ENCODE measurements around the gene JPH3.
A peak's percentile ranks its signal among the peaks of the same experiment; 100 is the strongest.

JPH3 gene

GRCh38 chr16:87648236-87648635 lies 45.9 kb downstream of the JPH3 start:
- H3K27ac ChIP-seq (ENCODE audit: low read length), result no peak overlapping the region
- peaks cover 7% of the 10 kb centered on the region; the same call in 1 of the 2 replicates for H3K36me3 ChIP-seq (ENCODE audit: insufficient read depth, low read depth, low read length)
- H3K9ac ChIP-seq (ENCODE audit: low read depth, low read length), result no peak overlapping the region
- H3K4me1 ChIP-seq (ENCODE audit: insufficient read depth, low read length), result no peaks in the 10 kb centered on the region
- no peak overlapping the region for H3K4me3 ChIP-seq (ENCODE audit: low read length)
- H3K9me3 ChIP-seq (ENCODE audit: insufficient read depth, low read depth, low read length), result no peaks in the 10 kb centered on the region
- H3K27me3 ChIP-seq (ENCODE audit: insufficient read depth, low read length), result no peaks in the 10 kb centered on the region

DNA sequence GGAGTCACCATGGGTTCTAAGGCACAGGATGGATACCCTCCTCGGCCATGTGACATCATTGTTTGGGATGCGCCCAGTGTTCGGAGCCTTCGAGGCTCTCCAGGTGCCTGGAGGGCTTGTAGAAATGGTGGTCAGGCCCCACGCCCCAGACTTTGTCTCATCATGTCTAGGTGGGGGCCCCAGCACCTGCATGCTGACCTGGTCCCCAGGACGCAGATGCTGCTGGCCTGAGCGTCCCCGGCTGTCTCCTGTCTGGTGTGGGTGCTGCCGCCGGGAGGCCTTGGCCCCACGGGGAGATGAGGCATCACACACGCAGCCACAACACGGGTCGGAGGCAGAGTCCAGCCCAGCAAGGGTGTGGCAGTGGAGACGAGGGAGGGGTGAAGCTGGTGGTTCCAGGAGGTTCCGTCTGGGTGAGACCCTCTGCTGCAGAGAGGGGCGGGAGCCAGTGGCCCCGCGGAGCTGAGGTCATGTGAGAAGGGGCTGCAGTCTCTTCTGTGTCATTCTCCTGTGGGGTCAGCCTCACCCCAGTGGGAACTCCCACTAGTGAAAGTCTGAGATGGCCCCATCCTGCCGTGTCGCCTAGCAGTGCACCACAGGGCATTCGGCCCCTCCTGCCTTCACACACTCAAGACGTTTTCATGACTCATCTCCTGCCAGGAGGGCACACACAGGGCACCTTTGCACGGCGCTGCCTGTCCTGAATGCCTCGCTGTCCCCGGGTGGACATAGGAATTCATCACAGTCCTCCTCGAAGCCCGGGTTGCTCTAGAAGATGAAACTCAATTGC lies 46.6 kb downstream of the JPH3 start:
- H3K4me1 ChIP-seq (ENCODE audit: insufficient read depth, low read length), result no peaks in the 10 kb centered on the region
- H3K27ac ChIP-seq (ENCODE audit: low read length), result no peak overlapping the region
- no peaks in the 10 kb centered on the region for H3K9me3 ChIP-seq (ENCODE audit: insufficient read depth, low read depth, low read length)
- H3K27me3 ChIP-seq (ENCODE audit: insufficient read depth, low read length), result no peaks in the 10 kb centered on the region
- no peak overlapping the region for H3K9ac ChIP-seq (ENCODE audit: low read depth, low read length)
- peaks cover 7% of the 10 kb centered on the region; the same call in 1 of the 2 replicates for H3K36me3 ChIP-seq (ENCODE audit: insufficient read depth, low read depth, low read length)
- no peak overlapping the region for H3K4me3 ChIP-seq (ENCODE audit: low read length)

DNA sequence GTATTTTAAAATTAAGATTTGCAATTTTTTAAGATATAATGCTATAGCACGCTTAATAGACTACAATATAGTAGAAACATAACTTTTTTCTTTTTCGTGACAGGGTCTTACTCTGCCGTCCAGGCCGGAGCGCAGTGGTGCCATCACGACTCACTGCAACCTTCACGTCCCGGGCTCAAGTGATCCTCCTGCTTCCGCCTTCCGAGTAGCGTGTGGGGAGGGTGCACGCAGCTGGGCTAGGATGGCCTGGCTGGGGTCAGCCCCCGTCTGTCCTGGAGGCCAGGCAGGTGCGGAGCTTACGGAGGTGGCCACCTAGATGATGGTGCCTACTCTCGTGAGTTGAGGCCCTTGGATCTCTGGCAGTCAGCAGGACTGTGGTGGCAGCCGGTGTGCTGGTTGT lies 50.1 kb downstream of the JPH3 start:
- H3K27me3 ChIP-seq (ENCODE audit: insufficient read depth, low read length), result no peaks in the 10 kb centered on the region

GRCh38 chr16:87652799-87653198 lies 50.5 kb downstream of the JPH3 start:
- no peaks in the 10 kb centered on the region for H3K27me3 ChIP-seq (ENCODE audit: insufficient read depth, low read length)
- H3K9ac ChIP-seq (ENCODE audit: low read depth, low read length), result peak overlapping the region; percentile 45; the same call in 1 of the 2 replicates
- no peaks in the 10 kb centered on the region for H3K9me3 ChIP-seq (ENCODE audit: insufficient read depth, low read depth, low read length)
- no peak overlapping the region for H3K4me3 ChIP-seq (ENCODE audit: low read length)
- no peak overlapping the region for H3K27ac ChIP-seq (ENCODE audit: low read length)
- no peaks in the 10 kb centered on the region for H3K36me3 ChIP-seq (ENCODE audit: insufficient read depth, low read depth, low read length)
- no peaks in the 10 kb centered on the region for H3K4me1 ChIP-seq (ENCODE audit: insufficient read depth, low read length)

More for the DNA sequence above, 50.1 kb downstream of the JPH3 start:
- no peak overlapping the region for H3K27ac ChIP-seq (ENCODE audit: low read length)
- H3K36me3 ChIP-seq (ENCODE audit: insufficient read depth, low read depth, low read length), result no peaks in the 10 kb centered on the region
- H3K4me1 ChIP-seq (ENCODE audit: insufficient read depth, low read length), result no peaks in the 10 kb centered on the region
- no peaks in the 10 kb centered on the region for H3K9me3 ChIP-seq (ENCODE audit: insufficient read depth, low read depth, low read length)
- H3K9ac ChIP-seq (ENCODE audit: low read depth, low read length), result no peak overlapping the region
- H3K4me3 ChIP-seq (ENCODE audit: low read length), result no peak overlapping the region

DNA sequence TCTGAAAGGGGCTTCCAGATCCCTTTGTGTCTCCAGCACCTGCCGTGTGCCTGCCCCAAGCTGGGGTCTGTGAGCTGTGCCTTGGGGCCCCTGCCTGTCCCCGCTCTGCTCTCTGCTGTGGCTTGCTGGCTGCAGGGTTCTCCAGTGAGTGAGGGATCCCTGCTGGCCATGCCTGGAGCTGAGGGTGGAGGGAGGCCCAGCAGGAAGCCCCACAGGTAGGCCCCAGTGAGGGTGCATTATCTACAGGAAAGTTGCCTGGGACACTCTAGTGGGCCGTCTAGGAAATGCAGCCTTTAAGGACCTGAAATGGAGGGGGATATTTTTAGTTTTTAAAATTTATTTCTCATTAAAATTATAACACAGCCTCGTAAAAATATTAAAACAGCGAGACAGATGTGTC lies 50.9 kb downstream of the JPH3 start:
- H3K4me3 ChIP-seq (ENCODE audit: low read length), result no peak overlapping the region
- no peak overlapping the region for H3K27ac ChIP-seq (ENCODE audit: low read length)
- H3K9me3 ChIP-seq (ENCODE audit: insufficient read depth, low read depth, low read length), result no peaks in the 10 kb centered on the region
- peak overlapping the region; percentile 45; the same call in 1 of the 2 replicates for H3K9ac ChIP-seq (ENCODE audit: low read depth, low read length)
- no peaks in the 10 kb centered on the region for H3K36me3 ChIP-seq (ENCODE audit: insufficient read depth, low read depth, low read length)
- H3K4me1 ChIP-seq (ENCODE audit: insufficient read depth, low read length), result no peaks in the 10 kb centered on the region
- no peaks in the 10 kb centered on the region for H3K27me3 ChIP-seq (ENCODE audit: insufficient read depth, low read length)

- H3K27ac ChIP-seq (ENCODE audit: low read length), result no peak overlapping the region
- no peaks in the 10 kb centered on the region for H3K9me3 ChIP-seq (ENCODE audit: insufficient read depth, low read depth, low read length)
- H3K4me1 ChIP-seq (ENCODE audit: insufficient read depth, low read length), result peaks cover 3% of the 10 kb centered on the region; the same call in 1 of the 2 replicates
- H3K9ac ChIP-seq (ENCODE audit: low read depth, low read length), result no peak overlapping the region
- H3K4me3 ChIP-seq (ENCODE audit: low read length), result no peak overlapping the region
- H3K36me3 ChIP-seq (ENCODE audit: insufficient read depth, low read depth, low read length), result no peaks in the 10 kb centered on the region
- H3K27me3 ChIP-seq (ENCODE audit: insufficient read depth, low read length), result no peaks in the 10 kb centered on the region
Measured at GRCh38 chr16:87654826-87655225, 52.5 kb downstream of the JPH3 start.

DNA sequence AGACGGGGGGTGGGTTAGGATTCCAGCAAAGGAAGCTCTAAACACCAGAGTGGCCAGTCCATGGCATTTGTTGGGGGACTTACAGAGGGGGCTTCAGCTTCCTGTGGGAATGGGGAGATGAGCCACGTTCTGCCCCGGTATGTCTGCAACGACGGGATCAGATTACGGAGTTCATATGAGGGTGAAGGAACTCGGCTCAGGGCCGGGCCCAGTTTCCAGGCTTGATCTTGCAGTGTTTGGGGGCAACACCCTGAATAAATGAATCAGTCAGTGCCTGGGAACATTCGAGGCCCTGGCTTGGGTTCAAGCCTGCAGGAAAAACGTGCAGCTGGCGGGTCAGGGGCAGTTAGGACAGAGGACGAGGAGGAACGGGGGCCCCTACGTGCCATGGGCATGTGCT lies 54.0 kb downstream of the JPH3 start:
- no peak overlapping the region for H3K4me3 ChIP-seq (ENCODE audit: low read length)
- H3K9me3 ChIP-seq (ENCODE audit: insufficient read depth, low read depth, low read length), result no peaks in the 10 kb centered on the region
- peaks cover 3% of the 10 kb centered on the region; the same call in 1 of the 2 replicates for H3K4me1 ChIP-seq (ENCODE audit: insufficient read depth, low read length)
- H3K27me3 ChIP-seq (ENCODE audit: insufficient read depth, low read length), result no peaks in the 10 kb centered on the region
- H3K36me3 ChIP-seq (ENCODE audit: insufficient read depth, low read depth, low read length), result no peaks in the 10 kb centered on the region
- H3K9ac ChIP-seq (ENCODE audit: low read depth, low read length), result no peak overlapping the region
- H3K27ac ChIP-seq (ENCODE audit: low read length), result no peak overlapping the region

GRCh38 chr16:87657621-87658192 lies 55.4 kb downstream of the JPH3 start:
- no peaks in the 10 kb centered on the region for H3K36me3 ChIP-seq (ENCODE audit: insufficient read depth, low read depth, low read length)
- H3K4me1 ChIP-seq (ENCODE audit: insufficient read depth, low read length), result peaks cover 6% of the 10 kb centered on the region; the same call in 1 of the 2 replicates
- H3K27ac ChIP-seq (ENCODE audit: low read length), result no peak overlapping the region
- H3K9me3 ChIP-seq (ENCODE audit: insufficient read depth, low read depth, low read length), result no peaks in the 10 kb centered on the region
- H3K4me3 ChIP-seq (ENCODE audit: low read length), result no peak overlapping the region
- no peaks in the 10 kb centered on the region for H3K27me3 ChIP-seq (ENCODE audit: insufficient read depth, low read length)
- H3K9ac ChIP-seq (ENCODE audit: low read depth, low read length), result no peak overlapping the region

DNA sequence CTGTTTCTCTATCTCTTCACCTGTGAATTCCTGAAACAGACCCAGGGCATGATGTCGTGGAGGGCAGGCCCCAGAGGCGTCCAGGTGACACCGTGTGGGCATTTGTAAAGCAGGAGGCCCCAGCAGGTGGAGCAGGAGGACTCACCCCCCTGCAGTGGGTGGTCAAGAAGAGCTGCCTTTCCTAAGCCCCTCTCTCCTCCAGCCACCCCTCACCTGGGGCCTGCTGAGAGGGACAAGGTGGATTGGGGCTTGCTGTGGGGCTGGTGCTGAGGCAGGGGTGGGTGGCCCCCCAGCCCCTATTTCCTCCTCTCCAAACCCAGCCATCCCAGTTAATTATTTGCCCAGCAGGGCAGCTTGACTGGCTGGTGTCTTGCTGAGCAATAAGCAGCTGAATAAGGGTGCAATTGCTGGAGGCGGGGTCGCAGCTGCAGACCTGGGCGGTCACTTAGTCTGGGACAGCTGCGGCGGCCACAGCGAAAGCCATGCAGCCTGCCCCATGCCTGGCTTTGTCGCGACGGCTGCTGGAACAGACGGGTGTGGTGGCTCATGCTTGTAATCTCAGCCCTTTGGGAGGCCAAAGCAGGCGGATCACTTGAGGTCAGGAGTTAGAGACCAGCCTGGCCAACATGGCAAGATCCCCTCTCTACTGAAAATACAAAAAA lies 56.4 kb downstream of the JPH3 start:
- Histone ChIP-seq H3K27me3 (ENCODE audit: insufficient read depth, low read length) (no peaks in the 10 kb centered on the region), H3K4me1 (ENCODE audit: insufficient read depth, low read length) (peaks cover 6% of the 10 kb centered on the region; the same call in 1 of the 2 replicates), H3K9me3 (ENCODE audit: insufficient read depth, low read depth, low read length) (no peaks in the 10 kb centered on the region), H3K4me3 (ENCODE audit: low read length) (no peak overlapping the region), H3K36me3 (ENCODE audit: insufficient read depth, low read depth, low read length) (no peaks in the 10 kb centered on the region), H3K9ac (ENCODE audit: low read depth, low read length) (no peak overlapping the region), H3K27ac (ENCODE audit: low read length) (no peak overlapping the region)

- Histone ChIP-seq H3K4me1 (ENCODE audit: insufficient read depth, low read length) (peaks cover 6% of the 10 kb centered on the region; the same call in 1 of the 2 replicates), H3K27ac (ENCODE audit: low read length) (no peak overlapping the region), H3K9ac (ENCODE audit: low read depth, low read length) (no peak overlapping the region)
Measured at GRCh38 chr16:87661561-87661960, 59.3 kb downstream of the JPH3 start.

GRCh38 chr16:87662254-87663204 lies 60.2 kb downstream of the JPH3 start:
- H3K27ac ChIP-seq (ENCODE audit: low read length), result no peak overlapping the region
- no peaks in the 10 kb centered on the region for H3K9me3 ChIP-seq (ENCODE audit: insufficient read depth, low read depth, low read length)
- no peak overlapping the region for H3K4me3 ChIP-seq (ENCODE audit: low read length)
- peaks cover 6% of the 10 kb centered on the region; the same call in 1 of the 2 replicates for H3K4me1 ChIP-seq (ENCODE audit: insufficient read depth, low read length)
- H3K27me3 ChIP-seq (ENCODE audit: insufficient read depth, low read length), result no peaks in the 10 kb centered on the region
- H3K36me3 ChIP-seq (ENCODE audit: insufficient read depth, low read depth, low read length), result no peaks in the 10 kb centered on the region
- H3K9ac ChIP-seq (ENCODE audit: low read depth, low read length), result no peak overlapping the region

More at GRCh38 chr16:87661561-87661960, 59.3 kb downstream of the JPH3 start:
- Histone ChIP-seq H3K4me3 (ENCODE audit: low read length) (no peak overlapping the region), H3K9me3 (ENCODE audit: insufficient read depth, low read depth, low read length) (no peaks in the 10 kb centered on the region), H3K27me3 (ENCODE audit: insufficient read depth, low read length) (no peaks in the 10 kb centered on the region), H3K36me3 (ENCODE audit: insufficient read depth, low read depth, low read length) (no peaks in the 10 kb centered on the region)

Data from iPS-20b (cell line).